COLO668 (cell line): Measurements from ENCODE around the gene ZBTB17.
"Not testable (repeated sequence)": the region's sequence is repeated elsewhere in the genome, so short reads cannot be mapped to it uniquely, and the experiment has no call there.

Experiments used
- DNase-seq: peaks from one replicate; lab custom pipeline; 2025; ENCODE audit not compliant: unreplicated experiment; lab: John Stamatoyannopoulos, UW

ZBTB17 gene

DNA sequence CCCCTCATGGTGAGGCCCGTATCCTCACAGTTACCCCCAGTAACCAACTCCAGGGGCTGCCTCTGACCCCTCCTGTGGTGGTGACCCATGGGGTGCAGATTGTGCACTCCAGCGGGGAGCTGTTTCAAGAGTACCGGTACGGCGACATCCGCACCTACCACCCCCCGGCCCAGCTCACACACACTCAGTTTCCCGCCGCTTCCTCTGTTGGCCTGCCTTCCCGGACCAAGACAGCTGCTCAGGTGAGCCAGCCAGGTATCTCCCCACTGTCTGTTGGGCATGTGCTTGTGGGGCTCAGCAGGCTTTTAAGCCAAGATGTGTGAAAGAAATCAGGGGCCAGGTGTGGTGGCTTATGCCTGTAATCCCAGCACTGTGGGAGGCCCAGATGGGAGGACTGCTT, 39.9 kb downstream of the ZBTB17 start:
- no peak for DNase-seq

DNA sequence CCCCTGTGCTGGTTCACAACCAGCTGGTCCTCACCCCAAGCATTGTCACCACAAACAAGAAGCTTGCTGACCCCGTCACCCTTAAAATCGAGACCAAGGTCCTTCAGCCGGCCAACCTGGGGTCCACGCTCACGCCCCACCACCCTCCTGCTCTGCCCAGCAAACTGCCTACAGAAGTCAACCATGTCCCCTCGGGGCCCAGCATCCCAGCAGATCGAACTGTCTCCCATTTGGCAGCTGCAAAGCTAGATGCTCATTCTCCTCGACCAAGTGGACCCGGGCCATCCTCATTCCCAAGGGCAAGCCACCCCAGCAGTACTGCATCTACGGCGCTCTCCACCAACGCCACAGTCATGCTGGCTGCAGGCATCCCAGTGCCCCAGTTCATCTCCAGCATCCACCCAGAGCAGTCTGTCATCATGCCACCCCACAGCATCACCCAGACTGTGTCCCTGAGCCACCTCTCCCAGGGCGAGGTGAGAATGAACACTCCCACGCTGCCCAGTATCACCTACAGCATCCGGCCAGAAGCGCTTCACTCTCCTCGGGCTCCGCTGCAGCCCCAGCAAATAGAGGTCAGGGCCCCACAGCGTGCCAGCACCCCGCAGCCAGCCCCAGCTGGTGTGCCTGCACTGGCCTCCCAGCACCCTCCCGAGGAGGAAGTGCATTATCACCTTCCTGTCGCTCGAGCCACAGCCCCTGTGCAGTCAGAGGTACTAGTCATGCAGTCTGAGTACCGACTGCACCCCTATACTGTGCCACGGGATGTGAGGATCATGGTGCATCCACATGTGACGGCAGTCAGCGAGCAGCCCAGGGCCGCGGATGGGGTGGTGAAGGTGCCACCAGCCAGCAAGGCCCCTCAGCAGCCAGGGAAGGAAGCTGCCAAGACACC, 40.6 kb downstream of the ZBTB17 start:
- DNase-seq = no peak

- no peak for DNase-seq
Observed at GRCh38 chr1:15934211-15935055, 41.5 kb downstream of the ZBTB17 start.

GRCh38 chr1:15933684-15934083, 42.2 kb downstream of the ZBTB17 start:
- no peak for DNase-seq

DNA sequence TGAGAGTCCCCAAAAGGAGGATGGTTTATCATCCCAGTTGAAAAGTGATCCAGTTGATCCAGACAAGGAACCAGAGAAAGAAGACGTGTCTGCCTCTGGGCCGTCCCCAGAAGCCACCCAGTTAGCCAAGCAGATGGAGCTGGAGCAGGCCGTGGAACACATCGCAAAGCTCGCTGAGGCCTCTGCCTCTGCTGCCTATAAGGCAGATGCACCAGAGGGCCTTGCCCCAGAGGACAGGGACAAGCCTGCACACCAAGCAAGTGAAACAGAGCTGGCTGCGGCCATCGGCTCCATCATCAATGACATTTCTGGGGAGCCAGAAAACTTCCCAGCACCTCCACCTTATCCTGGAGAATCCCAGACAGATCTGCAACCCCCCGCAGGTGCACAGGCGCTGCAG, 43.3 kb downstream of the ZBTB17 start:
- DNase-seq = no peak

GRCh38 chr1:15931884-15932283, 44.0 kb downstream of the ZBTB17 start:
- no peak for DNase-seq

DNA sequence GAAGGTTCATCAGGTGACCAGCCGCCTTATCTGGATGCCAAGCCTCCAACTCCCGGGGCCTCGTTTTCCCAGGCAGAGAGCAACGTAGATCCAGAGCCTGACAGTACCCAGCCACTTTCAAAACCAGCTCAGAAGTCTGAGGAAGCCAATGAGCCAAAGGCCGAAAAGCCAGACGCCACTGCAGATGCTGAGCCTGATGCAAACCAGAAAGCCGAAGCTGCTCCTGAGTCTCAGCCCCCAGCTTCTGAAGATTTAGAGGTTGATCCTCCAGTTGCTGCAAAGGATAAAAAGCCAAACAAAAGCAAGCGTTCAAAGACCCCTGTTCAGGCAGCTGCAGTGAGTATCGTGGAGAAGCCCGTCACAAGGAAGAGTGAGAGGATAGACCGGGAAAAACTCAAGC, 44.5 kb downstream of the ZBTB17 start:
- no peak for DNase-seq

GRCh38 chr1:15928971-15929965, 46.6 kb downstream of the ZBTB17 start:
- no peak for DNase-seq

- DNase-seq = not testable (repeated sequence)
Observed at GRCh38 chr1:15926448-15926847, 49.5 kb downstream of the ZBTB17 start.

DNA sequence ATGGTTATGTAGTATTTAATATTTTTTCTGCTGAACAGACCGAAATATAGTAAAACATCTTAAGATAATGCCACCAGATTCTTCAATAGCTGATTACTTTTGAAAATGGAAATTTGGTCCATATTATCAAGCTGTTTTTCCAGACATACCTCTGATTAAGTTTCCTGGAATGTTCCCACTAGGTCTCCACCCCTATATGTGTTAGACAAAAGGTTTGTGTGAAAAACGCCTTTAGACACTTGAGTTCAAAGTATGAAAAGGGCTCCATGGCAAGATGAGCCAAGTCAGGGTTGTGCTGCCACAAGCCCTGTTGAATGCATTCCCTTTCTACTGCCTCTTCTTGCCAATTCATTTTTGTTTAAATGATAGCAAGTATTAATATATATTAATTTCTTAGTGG, 52.7 kb downstream of the ZBTB17 start:
- DNase-seq = no peak

DNA sequence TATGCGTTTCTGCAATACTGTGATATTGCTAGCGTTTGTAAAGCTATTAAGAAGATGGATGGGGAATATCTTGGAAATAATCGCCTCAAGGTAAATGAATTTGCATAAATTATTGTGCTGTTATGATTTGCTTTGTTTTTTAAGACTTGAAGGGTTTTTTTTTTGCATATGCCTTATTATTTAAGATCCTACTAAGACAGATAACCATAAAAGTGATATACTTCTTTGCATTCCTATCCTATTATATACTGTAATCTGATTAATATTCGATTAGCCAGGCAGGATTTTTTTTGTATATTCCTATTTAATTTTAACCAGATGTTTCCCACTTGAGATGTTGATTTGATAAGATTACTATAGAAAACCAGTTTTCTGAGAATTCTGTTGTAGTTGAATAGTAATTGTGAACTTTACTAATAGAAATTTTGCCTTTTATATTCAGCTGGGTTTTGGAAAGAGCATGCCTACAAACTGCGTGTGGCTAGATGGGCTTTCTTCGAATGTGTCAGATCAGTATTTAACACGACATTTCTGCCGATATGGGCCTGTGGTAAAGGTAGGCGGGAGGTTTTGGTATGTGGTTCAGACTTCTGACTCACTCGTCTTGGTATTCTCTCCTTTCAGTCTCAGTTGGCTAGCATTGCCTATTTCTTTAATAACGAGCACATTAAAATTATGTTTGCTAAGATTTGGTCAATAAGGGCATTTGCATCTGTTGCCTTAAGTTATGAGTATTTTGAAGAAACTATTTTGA, 56.8 kb downstream of the ZBTB17 start:
- no peak for DNase-seq

GRCh38 chr1:15916916-15917315, 59.0 kb downstream of the ZBTB17 start:
- no peak for DNase-seq

GRCh38 chr1:15916417-15916816, 59.5 kb downstream of the ZBTB17 start:
- DNase-seq = no peak

GRCh38 chr1:15915991-15916390, 59.9 kb downstream of the ZBTB17 start:
- DNase-seq = no peak

DNA sequence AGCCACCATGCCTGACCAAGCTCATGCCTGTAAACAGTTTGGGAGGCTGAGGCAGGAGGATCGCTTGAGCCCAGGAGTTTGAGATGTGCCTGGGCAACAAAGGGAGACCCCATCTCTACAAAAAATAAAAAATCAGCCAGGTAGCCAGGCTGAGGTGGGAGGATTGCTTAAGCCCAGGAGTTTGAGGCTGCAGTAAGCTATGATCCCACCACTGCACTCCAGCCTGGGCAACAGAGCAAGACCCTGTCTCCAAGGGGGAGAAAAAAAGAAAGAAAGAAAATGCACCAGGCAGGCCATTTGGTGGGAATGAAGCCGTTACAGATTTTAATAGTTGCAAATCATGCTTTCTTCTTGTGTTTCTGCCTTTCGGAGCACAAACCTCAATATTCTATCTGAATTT, 62.3 kb downstream of the ZBTB17 start:
- DNase-seq = not testable (repeated sequence)

GRCh38 chr1:15911927-15912326, 64.0 kb downstream of the ZBTB17 start:
- no peak for DNase-seq

GRCh38 chr1:15911141-15911540, 64.8 kb downstream of the ZBTB17 start:
- DNase-seq = no peak

DNA sequence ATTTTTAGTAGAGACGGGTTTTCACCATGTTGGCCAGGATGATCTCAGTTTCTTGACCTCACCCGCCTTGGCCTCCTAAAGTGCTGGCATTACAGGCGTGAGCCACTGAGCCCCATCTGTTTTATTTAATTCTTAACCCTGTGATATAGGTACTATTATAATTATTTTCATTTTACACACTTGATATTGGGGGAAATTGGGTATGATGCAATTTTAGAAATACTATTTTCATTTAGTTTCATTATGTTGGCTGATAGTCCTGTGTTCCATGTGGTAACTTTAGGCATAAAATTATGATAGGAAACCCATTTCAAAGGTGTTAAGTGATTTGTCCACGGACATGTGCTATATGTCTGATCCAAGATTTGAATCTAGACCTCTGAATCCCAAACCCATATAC, 67.3 kb downstream of the ZBTB17 start:
- no peak for DNase-seq

DNA sequence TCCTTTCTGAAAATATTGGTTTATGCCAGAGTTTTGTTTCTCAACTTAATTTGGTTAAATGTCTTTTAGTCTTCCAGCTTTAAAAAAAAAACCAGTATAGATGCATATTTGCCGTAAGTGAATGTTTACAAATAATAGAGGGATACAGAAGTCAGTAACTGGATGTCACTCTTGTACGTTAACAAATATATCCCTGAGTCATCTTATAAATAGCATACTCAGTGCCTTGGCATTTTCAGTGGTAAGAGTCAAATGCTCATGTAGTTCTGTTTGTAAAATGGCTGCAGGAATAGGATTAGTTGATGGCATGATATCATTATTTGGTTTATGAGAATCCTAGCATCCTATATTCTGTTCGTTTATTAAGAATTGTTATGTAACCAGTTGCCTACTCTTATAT, 73.0 kb downstream of the ZBTB17 start:
- no peak for DNase-seq

- no peak for DNase-seq
Observed at GRCh38 chr1:15900662-15901279, 75.1 kb downstream of the ZBTB17 start.
